Activated naive CD4-positive, alpha-beta T cell treated with anti-CD3 and anti-CD28 coated beads, Interleukin-2, amount 10 ng/mL, durations not matched to agents 7 days and 5 days (primary cell): Measurements from ENCODE around the gene KCNAB1.
"Not testable (repeated sequence)": the region's sequence is repeated elsewhere in the genome, so short reads cannot be mapped to it uniquely, and the experiment has no call there.

Experiments
- CTCF ChIA-PET: fragments of 350-600 bp; sonication (Branson Sonifier 250); formaldehyde crosslinking; loops from one replicate; lab custom pipeline; 2021; ENCODE audit warnings: antibody characterized with exemption; lab: Charles Lee
- DNase-seq: peaks from one replicate; pipeline ENCODE4 v3.0.0-alpha.2; 2020
- H3K27ac Mint-ChIP-seq: one replicate; pipeline ENCODE4 v1.8.0; 2021; ENCODE audit warnings: mild to moderate bottlenecking, moderate library complexity, mixed read lengths
- H3K27me3 Mint-ChIP-seq: one replicate; pipeline ENCODE4 v1.8.0; 2021; ENCODE audit warnings: mild to moderate bottlenecking, mixed read lengths
- H3K36me3 Mint-ChIP-seq: one replicate; pipeline ENCODE4 v1.8.0; 2021; ENCODE audit warnings: mixed read lengths
- H3K4me1 Mint-ChIP-seq: one replicate; pipeline ENCODE4 v1.8.0; 2021; ENCODE audit warnings: mixed read lengths
- H3K4me3 Mint-ChIP-seq: one replicate; pipeline ENCODE4 v1.8.0; 2021; ENCODE audit warnings: mild to moderate bottlenecking, moderate library complexity, mixed read lengths
- H3K9me3 Mint-ChIP-seq: one replicate; pipeline ENCODE4 v1.8.0; 2021; ENCODE audit warnings: mixed read lengths

KCNAB1 gene

DNA sequence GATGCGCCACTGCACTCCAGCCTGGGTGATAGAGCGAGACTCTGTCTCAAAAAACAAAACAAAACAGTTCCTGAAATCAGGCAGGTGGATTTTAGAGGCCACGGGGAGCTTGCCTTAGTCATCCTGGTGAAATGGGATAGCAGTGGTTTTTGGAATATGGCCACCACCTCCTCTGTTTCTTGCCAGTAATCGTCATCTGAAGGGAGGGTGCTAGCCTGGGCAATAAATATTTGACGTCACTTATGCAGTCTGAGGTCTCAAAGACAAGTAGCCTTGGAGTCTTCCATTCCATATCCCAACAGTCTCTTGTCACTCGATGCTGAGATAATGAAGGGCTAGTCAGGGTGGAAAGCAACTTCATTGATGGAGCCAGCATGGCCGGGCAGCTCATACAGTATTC, 55.2 kb downstream of the KCNAB1 start:
- Mint-ChIP-seq H3K27me3 (no peaks in the 10 kb centered on the region), H3K9me3 (no peaks in the 10 kb centered on the region), H3K36me3 (no peaks in the 10 kb centered on the region), H3K27ac (no peak overlapping the region), H3K4me3 (no peak overlapping the region), H3K4me1 (no peaks in the 10 kb centered on the region)
- CTCF ChIA-PET, result no interaction called here
- DNase-seq, result no peak

DNA sequence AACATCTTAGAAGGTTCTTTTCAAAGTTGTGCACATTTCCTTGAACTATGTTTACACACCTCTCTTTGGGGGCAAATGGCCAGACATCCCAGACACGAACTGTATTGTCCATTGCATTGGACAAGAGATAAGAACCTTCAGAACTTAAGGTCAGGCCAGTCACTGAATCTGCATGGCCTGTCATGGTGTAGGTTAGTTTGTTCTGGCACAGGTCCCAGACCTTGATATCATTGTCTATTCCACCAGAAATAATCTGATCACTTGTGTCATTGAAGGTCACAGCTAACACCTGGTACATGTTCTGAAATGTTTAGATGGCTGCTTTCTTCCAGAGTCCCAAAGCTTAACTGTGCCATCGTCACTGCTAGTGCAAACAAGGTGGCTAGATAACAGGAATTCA, 55.7 kb downstream of the KCNAB1 start:
- no peak overlapping the region for H3K4me3 Mint-ChIP-seq
- H3K9me3 Mint-ChIP-seq, result no peaks in the 10 kb centered on the region
- H3K27me3 Mint-ChIP-seq, result no peaks in the 10 kb centered on the region
- no peak overlapping the region for H3K27ac Mint-ChIP-seq
- no peaks in the 10 kb centered on the region for H3K36me3 Mint-ChIP-seq
- CTCF ChIA-PET, result no interaction called here
- DNase-seq, result no peak
- no peaks in the 10 kb centered on the region for H3K4me1 Mint-ChIP-seq

DNA sequence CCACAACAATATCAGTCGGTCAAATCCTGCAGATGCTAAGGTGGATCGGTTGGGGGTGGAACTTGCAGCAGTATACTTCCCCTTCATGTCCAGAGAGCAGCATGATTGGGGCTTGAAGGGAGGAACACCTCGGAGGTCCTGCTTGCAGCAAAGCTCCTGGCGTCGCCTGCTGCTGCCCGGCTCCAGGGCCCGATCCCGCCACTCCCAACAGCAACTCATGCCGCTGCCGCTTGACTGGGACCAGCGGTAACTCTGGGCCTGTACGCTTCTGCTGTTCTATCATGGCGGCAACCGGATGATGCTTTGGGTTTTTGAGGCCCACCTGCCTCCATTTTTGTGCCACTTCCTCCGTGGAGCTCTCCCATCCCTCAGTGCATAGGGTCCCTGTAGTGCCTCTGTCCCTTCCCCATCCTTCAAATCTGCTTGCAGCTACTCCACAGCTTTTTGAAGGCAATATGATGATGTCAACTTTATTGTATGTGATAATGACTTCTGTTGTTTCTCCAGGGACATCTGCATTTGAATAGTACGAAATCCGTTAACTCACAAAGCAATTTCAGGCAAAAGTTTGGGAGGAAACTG, 56.3 kb downstream of the KCNAB1 start:
- no peaks in the 10 kb centered on the region for H3K9me3 Mint-ChIP-seq
- no peaks in the 10 kb centered on the region for H3K36me3 Mint-ChIP-seq
- no peak overlapping the region for H3K27ac Mint-ChIP-seq
- H3K4me3 Mint-ChIP-seq, result no peak overlapping the region
- CTCF ChIA-PET, result no interaction called here
- H3K4me1 Mint-ChIP-seq, result no peaks in the 10 kb centered on the region
- no peaks in the 10 kb centered on the region for H3K27me3 Mint-ChIP-seq
- DNase-seq, result no peak

DNA sequence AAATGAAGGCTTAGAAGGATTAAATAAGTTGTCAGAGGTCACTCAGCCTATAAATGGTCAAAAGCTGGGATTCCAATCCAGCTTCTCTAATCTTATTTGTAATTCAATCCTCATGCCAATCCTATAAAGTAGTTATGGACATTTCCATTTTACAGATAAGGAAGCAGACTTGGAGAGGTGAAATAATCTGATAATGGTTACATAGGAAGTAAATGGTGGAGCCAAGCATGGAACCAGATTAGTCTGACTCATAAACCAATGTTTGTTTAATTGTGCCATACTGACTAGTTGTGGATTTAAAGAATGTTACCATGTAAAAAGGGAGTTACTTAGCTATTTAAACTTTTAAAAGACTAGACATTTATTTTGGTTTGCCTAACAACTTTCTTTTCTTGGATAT, 59.7 kb downstream of the KCNAB1 start:
- Mint-ChIP-seq H3K36me3 (no peaks in the 10 kb centered on the region), H3K27ac (no peak overlapping the region), H3K4me3 (no peak overlapping the region), H3K9me3 (no peaks in the 10 kb centered on the region), H3K4me1 (no peaks in the 10 kb centered on the region), H3K27me3 (no peaks in the 10 kb centered on the region)
- CTCF ChIA-PET, result no interaction called here
- no peak for DNase-seq

DNA sequence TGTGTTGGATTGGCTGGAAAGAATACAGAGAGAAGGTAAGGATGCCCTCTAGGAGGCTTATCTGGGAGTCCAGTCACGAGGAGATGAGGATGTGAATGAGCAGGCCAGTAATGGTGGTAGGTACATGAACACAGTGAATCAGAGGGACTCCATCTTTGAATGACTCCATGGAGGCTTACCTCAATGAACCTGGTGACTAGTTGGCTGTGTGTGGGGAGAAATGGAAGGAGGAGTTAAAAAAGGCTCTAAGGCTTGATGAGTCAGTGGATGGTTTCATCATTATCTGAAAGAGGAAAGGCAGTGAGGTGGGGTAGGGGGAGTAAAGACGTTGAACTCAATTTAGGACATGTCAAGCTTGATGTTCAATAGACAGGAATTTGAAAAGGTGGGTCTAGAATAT, 61.1 kb downstream of the KCNAB1 start:
- no peak for DNase-seq
- Mint-ChIP-seq H3K4me3 (no peak overlapping the region), H3K9me3 (no peaks in the 10 kb centered on the region), H3K36me3 (no peaks in the 10 kb centered on the region), H3K4me1 (no peaks in the 10 kb centered on the region), H3K27ac (no peak overlapping the region), H3K27me3 (peaks cover 5% of the 10 kb centered on the region)
- CTCF ChIA-PET, result no interaction called here

DNA sequence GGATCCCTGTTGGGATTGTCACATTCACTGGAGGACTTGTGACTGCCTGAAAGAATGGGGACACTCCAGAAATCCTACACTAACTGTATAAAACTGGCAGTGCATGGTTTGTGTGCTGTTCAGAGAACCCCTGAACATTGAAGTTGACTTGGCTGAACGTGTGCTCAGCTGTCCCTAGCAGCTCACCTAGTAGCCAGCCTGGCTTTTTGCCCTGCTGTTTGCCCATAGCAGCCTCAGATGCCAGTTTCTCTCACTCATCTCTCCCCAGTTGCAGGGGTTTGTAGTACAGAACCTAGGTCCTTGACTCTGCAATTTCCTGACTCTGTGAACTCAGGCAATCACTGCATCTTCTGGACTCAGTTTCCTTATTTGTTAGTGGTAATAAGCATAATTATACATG, 63.0 kb downstream of the KCNAB1 start:
- H3K27me3 Mint-ChIP-seq, result peaks cover 6% of the 10 kb centered on the region
- no peaks in the 10 kb centered on the region for H3K36me3 Mint-ChIP-seq
- no peak overlapping the region for H3K27ac Mint-ChIP-seq
- no peak for DNase-seq
- CTCF ChIA-PET, result no interaction called here
- no peaks in the 10 kb centered on the region for H3K4me1 Mint-ChIP-seq
- no peaks in the 10 kb centered on the region for H3K9me3 Mint-ChIP-seq
- no peak overlapping the region for H3K4me3 Mint-ChIP-seq

DNA sequence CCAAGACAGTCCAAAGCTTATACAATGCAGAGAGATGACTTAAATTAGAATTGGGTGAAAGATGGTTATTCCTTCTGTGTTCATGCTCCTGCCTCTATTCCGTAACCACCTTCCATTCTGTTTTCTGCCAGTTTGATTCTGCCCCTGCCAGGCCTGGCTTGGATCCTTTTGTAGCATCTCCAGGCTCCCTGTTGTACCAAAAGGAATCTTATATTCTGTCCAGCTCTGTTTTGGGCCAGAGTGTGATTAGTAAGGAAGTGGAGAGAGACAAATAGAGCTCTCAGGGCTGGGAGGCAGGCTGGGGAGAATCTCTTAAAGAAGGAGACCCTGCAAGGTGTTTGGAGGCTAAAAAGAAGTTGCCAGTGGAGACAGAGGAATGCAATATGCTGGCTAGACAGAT, 63.8 kb downstream of the KCNAB1 start:
- Mint-ChIP-seq H3K36me3 (no peaks in the 10 kb centered on the region), H3K4me1 (no peaks in the 10 kb centered on the region), H3K27ac (no peak overlapping the region), H3K27me3 (peaks cover 6% of the 10 kb centered on the region), H3K4me3 (no peak overlapping the region), H3K9me3 (no peaks in the 10 kb centered on the region)
- no peak for DNase-seq
- CTCF ChIA-PET, result interaction anchor here (0.6 kb wide), 1 partner anchor 32 kb away, joined by 4 read pairs; no protein-coding TSS in a partner anchor

DNA sequence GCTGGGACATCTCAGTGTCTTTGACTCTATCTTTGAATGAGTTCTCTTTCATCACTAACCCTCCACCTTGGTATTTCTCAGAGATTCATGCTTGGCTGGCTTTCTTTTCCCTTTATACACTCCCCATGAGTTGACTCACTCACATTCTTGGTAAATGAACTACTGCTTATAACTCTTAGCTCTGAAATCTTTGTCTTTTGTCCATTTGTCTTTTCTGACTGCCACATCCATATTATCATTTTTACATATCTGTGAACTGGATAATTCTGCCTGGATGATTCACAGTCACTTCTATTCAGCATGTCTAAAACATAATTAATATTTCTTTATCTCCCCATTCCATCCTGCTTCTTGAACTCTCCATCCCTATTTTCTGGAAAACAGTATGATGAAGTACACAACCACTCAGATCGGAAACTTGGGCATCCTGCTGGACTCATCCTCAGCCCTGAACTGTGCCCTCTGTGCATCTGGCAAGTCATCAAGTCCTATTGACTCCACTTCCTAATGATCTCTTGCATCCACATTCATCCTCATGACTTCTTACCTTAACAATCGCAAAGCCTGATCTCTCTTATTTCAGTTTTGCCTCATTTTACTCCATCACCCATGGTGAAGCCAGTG, 66.9 kb downstream of the KCNAB1 start:
- CTCF ChIA-PET, result interaction anchor here (0.6 kb wide), 1 partner anchor 1083 kb away, joined by 3 read pairs; no protein-coding TSS in a partner anchor
- no peak for DNase-seq
- no peaks in the 10 kb centered on the region for H3K4me1 Mint-ChIP-seq
- peaks cover 6% of the 10 kb centered on the region for H3K27me3 Mint-ChIP-seq
- no peaks in the 10 kb centered on the region for H3K36me3 Mint-ChIP-seq
- no peaks in the 10 kb centered on the region for H3K9me3 Mint-ChIP-seq
- H3K27ac Mint-ChIP-seq, result no peak overlapping the region
- H3K4me3 Mint-ChIP-seq, result no peak overlapping the region

DNA sequence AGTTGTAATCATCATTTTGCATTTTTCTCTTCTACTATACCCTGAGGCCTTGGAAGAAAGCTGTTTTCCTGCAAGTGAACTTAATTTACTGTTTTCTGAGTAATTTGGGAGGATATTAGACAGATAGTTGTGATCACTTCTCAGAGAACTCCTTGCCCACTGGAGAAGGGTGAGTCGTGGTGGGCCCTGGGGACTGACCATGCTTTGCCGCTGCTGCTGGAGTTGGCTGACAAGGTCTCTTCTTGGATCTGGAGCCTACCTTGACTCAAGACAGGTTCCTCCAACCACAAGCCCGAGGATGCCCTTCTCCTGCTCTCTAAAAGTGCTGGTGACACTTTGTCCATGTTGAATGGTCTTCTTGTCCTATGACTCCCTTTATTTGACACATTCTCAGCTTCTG, 68.4 kb downstream of the KCNAB1 start:
- CTCF ChIA-PET, result no interaction called here
- Mint-ChIP-seq H3K27me3 (peaks cover 6% of the 10 kb centered on the region), H3K4me3 (no peak overlapping the region), H3K4me1 (no peaks in the 10 kb centered on the region), H3K36me3 (no peaks in the 10 kb centered on the region), H3K9me3 (no peaks in the 10 kb centered on the region), H3K27ac (no peak overlapping the region)
- DNase-seq, result no peak

DNA sequence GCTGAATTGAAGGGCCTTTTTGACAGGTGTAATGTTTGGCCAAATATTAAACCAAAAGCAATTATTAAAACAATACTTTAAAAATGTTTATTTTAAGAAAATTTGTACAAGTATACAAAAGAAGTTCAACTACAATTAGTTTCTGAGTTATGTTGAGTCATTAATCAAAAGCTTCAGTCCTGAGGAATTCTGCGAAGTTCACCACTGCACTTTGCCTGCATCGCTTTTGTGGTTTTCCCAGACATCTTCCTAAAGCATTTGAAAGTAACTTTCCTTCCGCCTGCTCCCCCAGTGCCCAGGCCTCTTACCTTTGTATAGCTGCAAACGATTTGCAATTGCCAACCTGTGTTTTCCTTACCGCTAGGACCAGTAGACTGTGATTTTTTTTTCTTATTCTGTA, 69.5 kb downstream of the KCNAB1 start:
- CTCF ChIA-PET, result no interaction called here
- Mint-ChIP-seq H3K27ac (no peak overlapping the region), H3K9me3 (no peaks in the 10 kb centered on the region), H3K4me1 (no peaks in the 10 kb centered on the region), H3K36me3 (no peaks in the 10 kb centered on the region), H3K27me3 (peaks cover 6% of the 10 kb centered on the region), H3K4me3 (no peak overlapping the region)
- DNase-seq, result no peak

DNA sequence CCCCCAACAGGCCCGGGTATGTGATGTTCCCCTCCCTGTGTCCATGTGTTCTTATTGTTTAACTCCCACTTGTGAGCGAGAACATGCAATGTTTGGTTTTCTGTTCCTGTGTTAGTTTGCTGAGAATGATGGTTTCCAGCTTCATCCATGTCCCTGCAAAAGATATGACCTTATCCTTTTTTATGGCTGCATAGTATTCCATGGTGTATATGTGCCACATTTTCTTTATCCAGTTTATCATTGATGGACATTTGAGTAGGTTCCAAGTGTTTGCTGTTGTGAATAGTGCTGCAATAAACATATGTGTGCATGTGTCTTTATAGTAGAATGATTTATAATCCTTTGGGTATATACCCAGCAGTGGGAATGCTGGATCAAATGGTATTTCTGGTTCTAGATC, 74.6 kb downstream of the KCNAB1 start:
- H3K27me3 Mint-ChIP-seq, H3K36me3 Mint-ChIP-seq, H3K4me1 Mint-ChIP-seq, CTCF ChIA-PET, DNase-seq, H3K4me3 Mint-ChIP-seq, H3K9me3 Mint-ChIP-seq, H3K27ac Mint-ChIP-seq: not testable (repeated sequence)

DNA sequence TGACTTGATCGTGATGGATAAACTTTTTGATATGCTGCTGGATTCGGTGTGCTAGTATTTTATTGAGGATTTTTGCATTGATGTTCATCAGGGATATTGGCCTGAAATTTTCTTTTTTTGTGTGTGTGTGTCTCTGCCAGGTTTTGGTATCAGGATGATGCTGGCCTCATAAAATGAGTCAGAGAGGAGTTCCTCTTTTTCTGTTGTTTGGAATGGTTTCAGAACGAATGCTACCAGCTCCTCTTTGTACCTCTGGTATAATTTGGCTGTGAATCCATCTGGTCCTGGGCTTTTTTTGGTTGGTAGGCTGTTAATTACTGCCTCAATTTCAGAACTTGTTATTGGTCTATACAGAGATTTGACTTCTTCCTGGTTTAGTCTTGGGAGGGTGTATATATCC, 76.8 kb downstream of the KCNAB1 start:
- CTCF ChIA-PET, H3K4me1 Mint-ChIP-seq, H3K4me3 Mint-ChIP-seq, DNase-seq, H3K27ac Mint-ChIP-seq, H3K9me3 Mint-ChIP-seq, H3K36me3 Mint-ChIP-seq: not testable (repeated sequence)
- H3K27me3 Mint-ChIP-seq, result peaks cover 12% of the 10 kb centered on the region

DNA sequence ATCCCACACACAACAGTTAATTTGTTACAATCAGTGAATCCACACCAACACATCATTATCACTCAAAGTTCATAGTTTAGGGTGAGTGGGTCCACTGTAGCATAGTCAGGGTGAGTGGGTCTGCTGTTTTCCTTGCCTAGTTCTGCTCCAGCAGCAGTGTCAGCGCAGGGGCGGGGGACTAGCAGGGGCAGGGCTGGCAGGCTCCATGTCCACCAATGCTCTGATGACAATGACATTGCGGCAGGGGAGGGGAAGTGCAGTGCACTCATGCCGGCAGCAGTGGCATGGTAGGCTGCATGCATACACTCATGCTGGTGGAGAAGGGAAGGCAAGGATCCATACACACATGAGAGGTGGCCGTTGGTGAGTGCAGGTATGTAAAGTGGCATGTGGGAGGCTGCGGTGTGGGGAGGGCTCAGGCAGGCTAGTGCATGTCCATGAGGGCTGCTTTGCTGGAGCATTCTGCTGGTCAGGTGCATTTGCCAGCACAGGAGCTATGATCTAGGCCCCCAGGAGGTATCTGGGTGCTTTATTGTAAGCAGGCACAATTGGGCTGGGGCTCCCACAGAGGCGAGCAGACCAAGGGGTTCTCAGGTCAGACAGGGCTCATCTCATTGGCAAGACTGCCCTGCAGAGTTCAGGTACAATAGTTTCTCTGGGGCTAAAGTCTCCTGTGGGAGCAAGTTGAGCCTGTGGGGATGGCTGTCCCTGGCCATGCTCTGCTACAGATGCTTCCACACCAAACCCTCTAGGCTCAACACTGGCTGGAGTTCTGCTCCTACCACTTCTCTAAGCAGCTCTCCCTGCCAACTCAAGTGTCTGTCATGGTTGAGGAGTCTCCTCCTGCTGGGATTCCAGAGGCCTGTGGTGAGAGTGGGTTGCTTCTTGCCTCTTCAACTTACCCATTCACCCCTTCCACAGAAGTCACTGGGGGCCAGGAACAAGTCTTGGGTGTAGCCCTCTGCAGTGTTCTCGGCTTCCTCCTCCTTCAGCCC, 81.3 kb downstream of the KCNAB1 start:
- Mint-ChIP-seq H3K27me3 (peaks cover 13% of the 10 kb centered on the region), H3K27ac (no peak overlapping the region)
- DNase-seq, result no peak

DNA sequence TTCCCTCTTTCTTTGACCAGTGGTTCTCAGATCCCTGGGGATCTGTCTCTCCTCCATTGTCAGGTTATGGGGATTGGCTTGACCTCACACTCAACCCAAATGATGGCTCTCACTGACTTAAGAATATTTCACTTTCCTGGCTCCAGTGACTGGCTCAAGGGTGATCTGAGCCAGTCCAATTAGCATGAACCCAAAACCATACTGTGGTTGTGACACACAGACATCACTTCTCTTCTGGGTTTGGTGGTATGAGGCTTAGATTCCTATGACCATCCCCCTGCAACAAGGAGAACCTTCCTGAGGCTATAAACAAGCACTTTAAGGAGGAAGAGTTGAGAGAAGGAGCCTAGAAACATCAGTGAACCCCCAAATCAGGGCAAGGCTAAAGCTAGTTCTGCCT, 85.8 kb downstream of the KCNAB1 start:
- CTCF ChIA-PET, result no interaction called here
- Mint-ChIP-seq H3K9me3 (no peaks in the 10 kb centered on the region), H3K27ac (no peak overlapping the region), H3K27me3 (peaks cover 3% of the 10 kb centered on the region), H3K36me3 (no peaks in the 10 kb centered on the region), H3K4me1 (no peaks in the 10 kb centered on the region), H3K4me3 (no peak overlapping the region)
- no peak for DNase-seq

More for the DNA sequence above, 81.3 kb downstream of the KCNAB1 start:
- Mint-ChIP-seq H3K36me3 (no peaks in the 10 kb centered on the region), H3K4me3 (no peak overlapping the region), H3K9me3 (no peaks in the 10 kb centered on the region), H3K4me1 (no peaks in the 10 kb centered on the region)
- CTCF ChIA-PET, result no interaction called here
